ENCODE data around the gene HP1BP3.

Gene HP1BP3

GRCh38 chr1:20711285-20712214 is 75.6 kb downstream of the HP1BP3 start:
- no peak for DNase-seq (ENCODE audit: low spot score)

GRCh38 chr1:20710469-20711284 is 76.4 kb downstream of the HP1BP3 start:
- DNase-seq (ENCODE audit: low spot score), result no peak

- DNase-seq (ENCODE audit: low spot score), result no peak
Observed at GRCh38 chr1:20709868-20710267, 77.2 kb downstream of the HP1BP3 start.

GRCh38 chr1:20708891-20709290 is 78.2 kb downstream of the HP1BP3 start:
- no peak for DNase-seq (ENCODE audit: low spot score)

GRCh38 chr1:20708057-20708456 is 79.0 kb downstream of the HP1BP3 start:
- DNase-seq (ENCODE audit: low spot score), result no peak

- no peak for DNase-seq (ENCODE audit: low spot score)
Observed at GRCh38 chr1:20706841-20707240, 80.3 kb downstream of the HP1BP3 start.

GRCh38 chr1:20705203-20705755 is 81.8 kb downstream of the HP1BP3 start:
- DNase-seq (ENCODE audit: low spot score), result no peak

- DNase-seq (ENCODE audit: low spot score), result no peak
Observed at GRCh38 chr1:20704390-20705202, 82.5 kb downstream of the HP1BP3 start.

GRCh38 chr1:20703124-20703756 is 83.9 kb downstream of the HP1BP3 start:
- DNase-seq (ENCODE audit: low spot score), result no peak

GRCh38 chr1:20702416-20702815 is 84.7 kb downstream of the HP1BP3 start:
- no peak for DNase-seq (ENCODE audit: low spot score)

GRCh38 chr1:20701847-20702246 is 85.3 kb downstream of the HP1BP3 start:
- no peak for DNase-seq (ENCODE audit: low spot score)

- no peak for DNase-seq (ENCODE audit: low spot score)
Observed at GRCh38 chr1:20701446-20701845, 85.7 kb downstream of the HP1BP3 start.

GRCh38 chr1:20700636-20701215 is 86.4 kb downstream of the HP1BP3 start:
- no peak for DNase-seq (ENCODE audit: low spot score)

GRCh38 chr1:20699558-20699957 is 87.5 kb downstream of the HP1BP3 start:
- DNase-seq (ENCODE audit: low spot score), result no peak

- DNase-seq (ENCODE audit: low spot score), result no peak
Observed at GRCh38 chr1:20698195-20698910, 88.8 kb downstream of the HP1BP3 start.

GRCh38 chr1:20697563-20697962 is 89.5 kb downstream of the HP1BP3 start:
- no peak for DNase-seq (ENCODE audit: low spot score)

GRCh38 chr1:20696397-20697333 is 90.4 kb downstream of the HP1BP3 start:
- peak; percentile 76 for DNase-seq (ENCODE audit: low spot score)

- DNase-seq (ENCODE audit: low spot score), result no peak
Observed at GRCh38 chr1:20695515-20695914, 91.6 kb downstream of the HP1BP3 start.

GRCh38 chr1:20693623-20694022 is 93.5 kb downstream of the HP1BP3 start:
- no peak for DNase-seq (ENCODE audit: low spot score)

All from activated CD4-positive, alpha-beta T cell treated with anti-CD3 and anti-CD28 coated beads, Interleukin-2, Interleukin-4, amounts not matched to agents 100 ng/mL and 50 ng/mL, durations not matched to agents 16 hours and 8 hours (primary cell).